GM21390 (cell line): ENCODE data around the gene ZDHHC13.

Experiments used
- ATAC-seq: cut with Tn5 transposase; IDR thresholded peaks from one replicate; pipeline ENCODE4 v1.9.1; 2021; ENCODE audit not compliant: unreplicated experiment

The ZDHHC13 gene

GRCh38 chr11:19201737-19202605 is 85.0 kb downstream of the ZDHHC13 start, which contains the start of gene CSRP3:
Gene CSRP3, minus strand, starts transcription at chr11:19201983. Its CDS starts 9,535 bp downstream, at chr11:19192448.
- no peak for ATAC-seq

- no peak for ATAC-seq
Observed at GRCh38 chr11:19204836-19205235, 87.9 kb downstream of the ZDHHC13 start.

DNA sequence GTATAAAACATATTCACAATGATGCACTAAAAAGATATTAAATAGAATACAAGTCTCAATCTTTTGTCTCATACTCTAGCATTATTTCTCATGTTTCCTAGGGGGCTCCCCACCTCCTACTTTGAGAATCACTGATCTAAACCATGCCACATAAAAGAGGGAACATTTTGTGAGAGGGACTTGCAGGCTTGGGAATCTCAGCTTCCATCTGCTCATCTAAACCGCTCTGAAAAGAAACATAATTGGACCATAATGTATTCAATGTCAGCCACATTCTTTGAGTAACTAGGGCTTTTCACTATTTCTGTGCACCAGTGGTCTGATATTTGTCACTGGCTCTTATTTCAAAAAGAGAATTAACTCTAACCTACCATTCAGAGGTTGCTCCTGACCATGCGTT is 91.2 kb downstream of the ZDHHC13 start:
- no peak for ATAC-seq

DNA sequence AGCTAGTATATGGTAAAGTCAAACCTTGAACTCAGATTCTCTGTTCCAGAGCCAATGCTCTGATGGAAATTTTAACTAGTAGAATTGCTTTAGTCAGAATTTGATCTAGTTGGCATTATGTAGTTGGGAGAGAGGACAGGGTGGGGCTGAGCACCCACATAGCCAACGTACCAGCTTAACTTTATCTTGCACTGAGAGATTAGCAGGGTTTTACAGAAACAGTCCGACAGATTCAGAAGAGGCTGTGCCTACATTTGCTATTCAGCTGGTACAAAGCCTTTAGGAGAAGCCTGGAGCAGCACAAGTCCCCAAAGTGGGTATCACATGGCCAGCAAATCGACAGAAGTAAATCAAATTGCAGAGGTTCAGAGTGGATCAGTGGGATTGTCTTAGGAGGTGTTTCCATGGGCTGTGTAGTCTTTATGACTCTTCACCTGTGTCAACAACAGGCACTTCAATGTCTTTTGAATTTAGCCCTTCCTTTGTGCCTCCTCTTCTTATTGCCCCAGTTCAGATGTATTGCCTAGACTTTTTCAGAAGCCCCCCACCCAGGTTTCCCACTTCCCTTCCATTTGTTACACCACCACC is 92.1 kb downstream of the ZDHHC13 start:
- ATAC-seq: no peak

GRCh38 chr11:19209617-19210370 is 92.8 kb downstream of the ZDHHC13 start:
- no peak for ATAC-seq

- ATAC-seq: no peak
Observed at GRCh38 chr11:19216021-19216420, 99.1 kb downstream of the ZDHHC13 start.

DNA sequence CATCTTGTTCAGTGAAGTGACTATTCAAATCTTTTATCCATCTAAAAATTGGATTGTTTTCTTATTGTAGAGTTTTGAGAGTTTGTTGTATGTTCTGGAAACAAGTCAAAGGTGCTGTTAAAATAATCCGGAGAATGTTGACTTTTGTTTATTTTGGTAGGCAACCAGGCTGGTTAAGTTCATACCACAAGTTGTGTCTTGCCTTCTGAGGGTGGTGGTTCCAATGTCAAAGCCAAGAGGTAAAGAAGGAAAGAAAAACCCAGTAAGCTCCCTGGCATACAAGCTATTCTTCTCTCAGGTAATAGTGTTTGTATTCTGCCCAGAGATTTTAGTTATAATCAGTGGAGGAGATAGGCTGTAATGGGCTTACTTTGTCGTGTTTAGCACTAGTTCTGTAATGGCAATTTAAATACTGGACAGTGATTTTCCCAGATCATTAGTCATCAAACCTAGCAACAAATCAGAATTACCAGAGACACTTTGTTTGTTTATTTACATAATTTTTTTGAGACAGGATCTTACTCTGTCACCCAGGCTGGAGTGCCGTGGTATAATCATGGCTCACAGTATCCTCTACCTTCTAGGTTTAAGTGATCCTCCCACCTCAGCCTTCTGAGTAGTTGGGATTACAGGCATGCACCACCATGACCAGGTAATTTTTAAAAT is 99.9 kb downstream of the ZDHHC13 start:
- no peak for ATAC-seq

- no peak for ATAC-seq
Observed at GRCh38 chr11:19218216-19218615, 101.2 kb downstream of the ZDHHC13 start.

DNA sequence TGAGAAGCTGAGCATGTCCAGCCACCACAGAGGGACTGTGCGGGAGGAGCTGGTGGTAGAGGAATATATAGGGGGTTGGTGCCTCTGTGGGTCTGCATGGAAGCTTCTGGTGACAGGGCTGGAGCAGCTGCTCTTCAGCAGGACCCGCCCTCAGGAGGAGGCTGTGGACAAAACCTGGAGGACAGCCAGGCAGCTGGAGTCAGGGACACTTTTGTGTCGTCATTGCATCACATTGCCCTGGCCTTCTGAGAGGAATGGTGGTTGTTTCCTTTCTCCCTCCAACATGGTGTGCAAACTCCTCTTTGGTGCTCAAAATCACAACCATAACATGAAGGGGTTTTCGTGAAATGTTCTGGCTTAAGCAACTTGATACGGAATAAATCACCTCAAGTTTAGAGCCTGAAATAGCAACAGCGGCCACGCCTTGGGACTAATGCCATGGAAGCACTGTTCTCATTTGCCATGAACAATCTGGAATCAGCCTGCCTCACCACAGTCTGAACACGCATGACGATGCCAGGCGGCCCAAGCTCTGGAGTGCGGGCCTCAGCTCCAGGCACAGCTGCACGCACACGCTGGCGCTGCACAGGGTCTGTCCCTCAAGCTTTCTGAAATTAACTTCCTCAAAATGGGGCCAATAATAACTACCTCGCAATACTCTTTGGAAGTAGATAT is 102.0 kb downstream of the ZDHHC13 start:
- no peak for ATAC-seq

DNA sequence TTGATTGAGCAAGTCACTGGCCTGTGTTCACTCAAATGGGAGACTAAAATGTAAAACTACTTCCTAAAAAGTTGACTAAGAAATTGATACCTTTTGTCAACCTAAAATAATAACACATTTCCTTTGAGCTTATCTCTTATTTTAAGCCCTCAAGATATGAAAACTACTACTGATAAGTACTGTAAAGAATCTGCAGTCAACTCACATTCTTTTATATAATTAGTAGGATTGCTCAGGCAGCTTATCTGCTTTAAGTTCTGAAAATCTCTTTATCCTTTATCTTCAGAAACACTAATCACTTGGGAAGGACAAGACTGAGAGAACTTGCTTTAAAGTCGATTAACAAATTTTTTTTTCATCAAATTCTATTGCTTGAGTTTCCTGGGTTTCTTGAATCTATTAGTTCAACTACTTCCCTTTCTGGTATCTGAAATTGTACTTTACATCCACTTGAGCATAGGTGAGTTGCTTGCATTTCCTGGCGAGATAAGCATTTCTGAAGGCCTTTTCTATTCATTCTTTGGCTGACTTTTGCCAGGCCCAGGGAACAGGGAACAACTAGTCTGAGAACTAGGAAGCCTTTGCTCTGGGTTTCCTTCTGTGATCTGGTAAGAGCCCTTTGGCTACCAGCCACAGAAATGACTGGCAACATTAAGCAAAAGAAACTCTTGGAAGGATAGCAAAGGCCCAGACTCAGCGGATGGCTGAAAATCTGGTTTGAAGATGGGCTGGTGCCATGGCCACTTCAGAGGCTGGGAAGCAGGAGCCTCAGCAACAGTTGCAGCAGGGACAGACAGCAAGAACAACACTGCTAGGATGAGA is 104.1 kb downstream of the ZDHHC13 start:
- no peak for ATAC-seq

DNA sequence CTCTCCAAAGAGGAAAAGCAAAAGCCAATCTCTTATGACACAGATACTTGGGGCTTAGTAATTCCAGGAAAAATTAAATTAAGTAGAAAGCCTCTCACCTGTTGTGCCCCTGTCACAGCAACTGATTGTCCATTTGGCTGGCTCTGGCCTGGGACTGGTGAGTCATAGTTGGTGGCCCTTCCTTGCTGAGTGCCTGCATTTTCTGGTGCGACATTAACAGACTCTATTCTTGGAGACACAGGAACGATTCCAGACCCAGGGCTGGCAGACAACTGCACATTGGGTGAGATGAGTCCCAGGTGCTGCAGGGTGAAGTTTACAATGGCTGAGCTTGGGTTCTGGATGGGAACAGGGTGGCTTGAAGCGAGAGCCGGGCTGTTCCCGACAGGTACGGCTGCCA is 108.2 kb downstream of the ZDHHC13 start:
- no peak for ATAC-seq

DNA sequence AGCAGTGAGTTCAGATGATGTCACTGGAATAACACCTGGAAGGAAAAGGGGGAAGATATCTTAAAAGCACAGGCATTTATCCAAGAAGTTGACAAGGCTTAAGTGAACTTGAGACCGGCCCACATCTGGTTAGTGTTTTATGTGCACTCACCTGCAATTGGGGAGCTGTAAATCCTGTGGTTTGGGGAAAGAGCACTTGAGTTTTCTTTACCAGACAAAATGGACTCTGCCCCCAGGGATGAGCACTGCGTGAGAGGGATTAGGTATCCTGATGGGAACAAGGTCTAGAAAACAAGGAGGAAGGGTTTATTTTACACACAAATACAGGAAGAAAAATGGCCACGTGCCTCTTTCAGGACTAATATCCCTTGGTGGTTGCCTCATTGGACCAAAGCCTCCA is 108.6 kb downstream of the ZDHHC13 start:
- ATAC-seq: no peak
